AG04449 (cell line): ENCODE results near the gene CLDN20.
"Not testable (repeated sequence)": the region's sequence is repeated elsewhere in the genome, so short reads cannot be mapped to it uniquely, and the experiment has no call there.

Source experiments
- CTCF ChIA-PET: fragments of 350-600 bp; formaldehyde crosslinking; extraction: SDS; loops from one replicate; lab custom pipeline; 2021; ENCODE audit warnings: antibody characterized with exemption; lab: Yijun Ruan, JAX
- POLR2A ChIA-PET: fragments of 400-600, 350-600 bp; formaldehyde crosslinking; extraction: SDS; loops from one replicate; lab custom pipeline; 2020; ENCODE audit warnings: antibody characterized with exemption, inconsistent platforms; lab: Yijun Ruan, JAX
- DNase-seq: peaks from one replicate; pipeline ENCODE4 v3.0.0-alpha.2; 2010; ENCODE audit warnings: low read depth, low spot score
- H3K4me3 ChIP-seq: 2 replicates; pipeline ENCODE4 v1.5.1; 2011; ENCODE audit warnings: low read depth, mild to moderate bottlenecking, control low read depth, low read length
- TF ChIP-seq, protein P1 (sequence below): IDR thresholded peaks from one replicate; pipeline ENCODE4 v1.5.1; 2011; ENCODE audit warnings: mild to moderate bottlenecking, moderate library complexity, low read length, control low read depth, inconsistent platforms; ENCODE audit not compliant: insufficient read depth; ENCODE audit errors: missing control alignments

CLDN20 gene

GRCh38 chr6:155262655-155263054, 1.2 kb upstream of the CLDN20 start:
- POLR2A ChIA-PET = no interaction called here
- DNase-seq = no peak

GRCh38 chr6:155264693-155265320, 994 bp downstream of the CLDN20 start:
- ChIA-PET POLR2A (no interaction called here), CTCF (no interaction called here)
- no peak for DNase-seq
- no peak overlapping the region for H3K4me3 ChIP-seq
- TF ChIP-seq, protein P1, sequence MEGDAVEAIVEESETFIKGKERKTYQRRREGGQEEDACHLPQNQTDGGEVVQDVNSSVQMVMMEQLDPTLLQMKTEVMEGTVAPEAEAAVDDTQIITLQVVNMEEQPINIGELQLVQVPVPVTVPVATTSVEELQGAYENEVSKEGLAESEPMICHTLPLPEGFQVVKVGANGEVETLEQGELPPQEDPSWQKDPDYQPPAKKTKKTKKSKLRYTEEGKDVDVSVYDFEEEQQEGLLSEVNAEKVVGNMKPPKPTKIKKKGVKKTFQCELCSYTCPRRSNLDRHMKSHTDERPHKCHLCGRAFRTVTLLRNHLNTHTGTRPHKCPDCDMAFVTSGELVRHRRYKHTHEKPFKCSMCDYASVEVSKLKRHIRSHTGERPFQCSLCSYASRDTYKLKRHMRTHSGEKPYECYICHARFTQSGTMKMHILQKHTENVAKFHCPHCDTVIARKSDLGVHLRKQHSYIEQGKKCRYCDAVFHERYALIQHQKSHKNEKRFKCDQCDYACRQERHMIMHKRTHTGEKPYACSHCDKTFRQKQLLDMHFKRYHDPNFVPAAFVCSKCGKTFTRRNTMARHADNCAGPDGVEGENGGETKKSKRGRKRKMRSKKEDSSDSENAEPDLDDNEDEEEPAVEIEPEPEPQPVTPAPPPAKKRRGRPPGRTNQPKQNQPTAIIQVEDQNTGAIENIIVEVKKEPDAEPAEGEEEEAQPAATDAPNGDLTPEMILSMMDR = no peak

More at GRCh38 chr6:155262655-155263054, 1.2 kb upstream of the CLDN20 start:
- TF ChIP-seq, protein P1 = no peak
- CTCF ChIA-PET = interaction anchor here (0.7 to 2.6 kb wide), 5 partner anchors 12 to 334 kb away, joined by 3 to 16 read pairs (median 9); no protein-coding TSS in a partner anchor
- no peak overlapping the region for H3K4me3 ChIP-seq

GRCh38 chr6:155265843-155266535, 2.2 kb downstream of the CLDN20 start:
- CTCF ChIA-PET = interaction anchor here (5.0 kb wide), 1 partner anchor 88 kb away, joined by 34 read pairs; no protein-coding TSS in a partner anchor
- no peak overlapping the region for H3K4me3 ChIP-seq
- POLR2A ChIA-PET = no interaction called here
- TF ChIP-seq, protein P1 = no peak
- DNase-seq = no peak

DNA sequence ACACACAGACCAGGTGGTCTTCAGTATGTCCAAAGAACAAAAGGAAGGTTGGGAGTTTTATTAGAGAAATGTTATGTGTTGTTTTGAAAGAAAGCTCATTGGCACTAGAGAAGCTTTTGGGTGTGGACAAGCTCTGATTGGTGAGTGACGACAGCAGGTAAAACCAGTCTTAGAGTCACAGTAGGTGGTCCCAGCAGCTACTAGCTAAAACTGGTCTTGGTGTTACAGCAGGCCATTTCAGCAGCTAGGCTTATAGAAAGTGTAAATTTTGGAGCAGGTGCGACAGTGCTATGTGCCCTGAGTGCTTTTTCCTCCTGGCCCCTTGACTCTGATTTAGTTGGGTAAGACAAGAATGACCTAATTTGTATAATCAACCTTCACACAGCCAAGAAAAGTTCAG, 3.6 kb downstream of the CLDN20 start:
- TF ChIP-seq, protein P1 = no peak
- CTCF ChIA-PET = interaction anchor here (0.7 to 5.0 kb wide), 12 partner anchors 9 to 399 kb away, joined by 3 to 34 read pairs (median 8); no protein-coding TSS in a partner anchor
- no peak for DNase-seq
- POLR2A ChIA-PET = no interaction called here
- no peak overlapping the region for H3K4me3 ChIP-seq

DNA sequence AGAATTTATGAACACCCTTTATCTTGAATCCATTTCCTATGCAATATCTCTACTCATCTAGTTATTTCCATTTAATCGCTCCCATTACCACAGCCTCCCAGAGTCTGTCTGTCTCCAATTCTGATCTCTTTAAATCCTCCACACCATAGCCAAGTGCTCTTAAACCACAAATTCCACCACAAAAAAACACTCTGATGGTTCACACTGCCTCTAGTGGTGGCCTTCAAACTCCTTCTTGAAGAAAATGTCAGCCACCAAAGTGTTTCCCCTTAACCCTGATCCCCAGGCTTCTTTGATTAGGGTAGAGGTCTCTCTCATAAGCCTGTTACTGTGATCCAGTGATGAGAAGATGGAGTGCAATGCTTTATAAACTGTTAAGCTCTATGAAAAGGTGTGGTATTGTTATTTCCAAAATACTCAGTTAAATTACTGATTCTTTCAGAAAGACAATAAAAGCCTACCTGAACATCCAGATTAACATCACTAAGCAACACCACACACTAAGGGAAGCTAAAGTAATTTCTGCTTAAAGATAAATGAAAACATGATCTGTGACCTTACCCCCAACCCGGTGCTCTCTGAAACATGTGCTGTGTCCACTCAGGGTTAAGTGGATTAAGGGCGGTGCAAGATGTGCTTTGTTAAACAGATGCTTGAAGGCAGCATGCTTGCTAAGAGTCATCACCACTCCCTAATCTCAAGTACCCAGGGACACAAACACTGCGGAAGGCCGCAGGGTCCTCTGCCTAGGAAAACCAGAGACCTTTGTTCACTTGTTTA, 4.5 kb downstream of the CLDN20 start:
- H3K4me3 ChIP-seq, DNase-seq, POLR2A ChIA-PET: not testable (repeated sequence)
- CTCF ChIA-PET = interaction anchor here (0.6 to 5.0 kb wide), 17 partner anchors 9 to 339 kb away, joined by 3 to 34 read pairs (median 5); no protein-coding TSS in a partner anchor
- TF ChIP-seq, protein P1 = peak; percentile 53
